Liver (tissue), 3 donors: ENCODE measurements around the gene UNC5CL.

Experiments
- GABPA ChIP-seq, 2 donors: IDR thresholded peaks in 1 of 2; conservative IDR thresholded peaks in 1 of 2; 2 replicates each; pipeline ENCODE4 v1.6.1; 2016; ENCODE audit warnings: antibody characterized with exemption in 2 of 2, mild to moderate bottlenecking in 1 of 2, moderate library complexity in 1 of 2
- TF ChIP-seq, protein P1 (sequence below): fragments of 150-350 bp; IDR thresholded peaks from 2 replicates; pipeline ENCODE4 v1.5.1; 2017; ENCODE audit warnings: improper control_type of control experiment, low read depth, low read length; ENCODE audit not compliant: missing input control
- TF ChIP-seq, protein P2 (sequence below): IDR thresholded peaks from 2 replicates; pipeline ENCODE4 v1.6.1; 2016; ENCODE audit warnings: antibody characterized with exemption
- TF ChIP-seq, protein P3 (sequence below): IDR thresholded peaks from 2 replicates; pipeline ENCODE4 v1.6.1; 2016; ENCODE audit warnings: antibody characterized with exemption, mild to moderate bottlenecking
- donor health status: healthy.
- donor health status: healthy.

DNA sequence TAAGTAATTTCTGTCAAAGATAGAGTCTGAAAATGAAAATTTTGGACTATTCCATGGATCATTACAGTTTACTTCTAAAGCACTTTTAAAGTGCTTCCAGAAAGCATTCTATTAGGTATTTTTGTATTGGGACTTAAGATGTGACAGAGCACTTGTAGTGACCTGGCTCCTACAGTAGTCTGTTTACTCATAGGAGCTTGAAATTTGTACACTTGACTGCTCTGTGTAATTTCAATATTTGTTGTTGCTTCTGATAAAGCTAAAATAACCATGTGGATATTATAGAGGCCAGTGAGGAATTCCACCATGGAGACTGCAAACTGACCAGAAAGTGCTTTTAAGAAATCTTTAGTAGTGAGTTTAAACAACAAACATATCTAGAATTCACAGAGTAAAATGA is 44.1 kb upstream of the UNC5CL start:
- TF ChIP-seq, protein P1, sequence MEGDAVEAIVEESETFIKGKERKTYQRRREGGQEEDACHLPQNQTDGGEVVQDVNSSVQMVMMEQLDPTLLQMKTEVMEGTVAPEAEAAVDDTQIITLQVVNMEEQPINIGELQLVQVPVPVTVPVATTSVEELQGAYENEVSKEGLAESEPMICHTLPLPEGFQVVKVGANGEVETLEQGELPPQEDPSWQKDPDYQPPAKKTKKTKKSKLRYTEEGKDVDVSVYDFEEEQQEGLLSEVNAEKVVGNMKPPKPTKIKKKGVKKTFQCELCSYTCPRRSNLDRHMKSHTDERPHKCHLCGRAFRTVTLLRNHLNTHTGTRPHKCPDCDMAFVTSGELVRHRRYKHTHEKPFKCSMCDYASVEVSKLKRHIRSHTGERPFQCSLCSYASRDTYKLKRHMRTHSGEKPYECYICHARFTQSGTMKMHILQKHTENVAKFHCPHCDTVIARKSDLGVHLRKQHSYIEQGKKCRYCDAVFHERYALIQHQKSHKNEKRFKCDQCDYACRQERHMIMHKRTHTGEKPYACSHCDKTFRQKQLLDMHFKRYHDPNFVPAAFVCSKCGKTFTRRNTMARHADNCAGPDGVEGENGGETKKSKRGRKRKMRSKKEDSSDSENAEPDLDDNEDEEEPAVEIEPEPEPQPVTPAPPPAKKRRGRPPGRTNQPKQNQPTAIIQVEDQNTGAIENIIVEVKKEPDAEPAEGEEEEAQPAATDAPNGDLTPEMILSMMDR: no peak
- TF ChIP-seq, protein P2, sequence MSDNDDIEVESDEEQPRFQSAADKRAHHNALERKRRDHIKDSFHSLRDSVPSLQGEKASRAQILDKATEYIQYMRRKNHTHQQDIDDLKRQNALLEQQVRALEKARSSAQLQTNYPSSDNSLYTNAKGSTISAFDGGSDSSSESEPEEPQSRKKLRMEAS: no peak
- no peak for TF ChIP-seq GABPA (IDR thresholded peaks at IDR 0.05 in 1 of 2, conservative IDR thresholded peaks at IDR 0.05 in 1 of 2)
- TF ChIP-seq, protein P3, sequence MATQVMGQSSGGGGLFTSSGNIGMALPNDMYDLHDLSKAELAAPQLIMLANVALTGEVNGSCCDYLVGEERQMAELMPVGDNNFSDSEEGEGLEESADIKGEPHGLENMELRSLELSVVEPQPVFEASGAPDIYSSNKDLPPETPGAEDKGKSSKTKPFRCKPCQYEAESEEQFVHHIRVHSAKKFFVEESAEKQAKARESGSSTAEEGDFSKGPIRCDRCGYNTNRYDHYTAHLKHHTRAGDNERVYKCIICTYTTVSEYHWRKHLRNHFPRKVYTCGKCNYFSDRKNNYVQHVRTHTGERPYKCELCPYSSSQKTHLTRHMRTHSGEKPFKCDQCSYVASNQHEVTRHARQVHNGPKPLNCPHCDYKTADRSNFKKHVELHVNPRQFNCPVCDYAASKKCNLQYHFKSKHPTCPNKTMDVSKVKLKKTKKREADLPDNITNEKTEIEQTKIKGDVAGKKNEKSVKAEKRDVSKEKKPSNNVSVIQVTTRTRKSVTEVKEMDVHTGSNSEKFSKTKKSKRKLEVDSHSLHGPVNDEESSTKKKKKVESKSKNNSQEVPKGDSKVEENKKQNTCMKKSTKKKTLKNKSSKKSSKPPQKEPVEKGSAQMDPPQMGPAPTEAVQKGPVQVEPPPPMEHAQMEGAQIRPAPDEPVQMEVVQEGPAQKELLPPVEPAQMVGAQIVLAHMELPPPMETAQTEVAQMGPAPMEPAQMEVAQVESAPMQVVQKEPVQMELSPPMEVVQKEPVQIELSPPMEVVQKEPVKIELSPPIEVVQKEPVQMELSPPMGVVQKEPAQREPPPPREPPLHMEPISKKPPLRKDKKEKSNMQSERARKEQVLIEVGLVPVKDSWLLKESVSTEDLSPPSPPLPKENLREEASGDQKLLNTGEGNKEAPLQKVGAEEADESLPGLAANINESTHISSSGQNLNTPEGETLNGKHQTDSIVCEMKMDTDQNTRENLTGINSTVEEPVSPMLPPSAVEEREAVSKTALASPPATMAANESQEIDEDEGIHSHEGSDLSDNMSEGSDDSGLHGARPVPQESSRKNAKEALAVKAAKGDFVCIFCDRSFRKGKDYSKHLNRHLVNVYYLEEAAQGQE: no peak
